ENCODE data around the gene COL24A1. TPM values are rescaled to one million over a fixed set of nuclear protein-coding genes. Genes with fewer than 3 reads are reported as not detected.
"Not testable (repeated sequence)": the region's sequence is repeated elsewhere in the genome, so short reads cannot be mapped to it uniquely, and the experiment has no call there.

Gene COL24A1
- total RNA-seq, 1 experiment from 2014 or later = not detected

DNA sequence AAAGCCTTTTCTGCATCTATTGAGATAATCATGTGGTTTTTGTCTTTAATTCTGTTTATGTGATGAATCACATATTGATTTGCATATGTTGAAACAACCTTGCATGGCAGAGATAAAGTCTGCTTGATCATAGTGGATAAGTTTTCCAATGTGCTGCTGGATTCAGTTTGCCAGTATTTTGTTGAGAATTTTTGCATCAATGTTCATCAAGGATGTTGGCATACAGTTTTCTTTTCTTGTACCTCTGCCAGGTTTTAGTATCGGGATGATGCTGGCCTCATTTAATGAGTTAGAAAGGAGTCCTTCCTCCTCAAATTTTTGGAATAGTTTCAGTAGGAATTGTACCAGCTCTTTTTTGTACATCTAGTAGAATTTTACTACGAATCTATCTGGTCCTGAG is 55.0 kb downstream of the COL24A1 start:
- in situ Hi-C loops (cut with HindIII; ENCODE audit: low sequenced_read_pairs) = no loop called here
- DNase-seq (ENCODE audit: low spot score) = no peak

DNA sequence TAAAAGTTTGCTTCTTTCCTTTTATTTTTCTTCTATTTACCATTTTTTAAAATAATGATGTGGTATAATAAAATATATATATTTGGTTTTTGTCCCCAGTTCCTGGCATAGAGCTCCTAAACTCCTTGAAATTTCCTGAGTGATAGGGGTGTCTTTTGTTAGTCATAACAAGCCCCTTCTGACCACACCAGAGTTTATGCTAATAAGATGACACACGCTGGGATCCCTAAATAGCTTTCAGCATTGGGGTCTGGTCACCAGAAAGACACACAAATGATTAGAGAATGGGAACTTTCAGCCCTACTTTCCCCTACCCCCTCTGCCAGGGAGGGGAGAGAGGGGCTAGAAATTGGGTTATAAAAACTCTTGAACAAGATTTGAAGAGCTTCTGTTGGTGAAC is 56.2 kb downstream of the COL24A1 start:
- in situ Hi-C loops (cut with HindIII; ENCODE audit: low sequenced_read_pairs) = no loop called here
- DNase-seq (ENCODE audit: low spot score) = no peak

- in situ Hi-C loops (cut with HindIII; ENCODE audit: low sequenced_read_pairs) = no loop called here
Measured at GRCh38 chr1:86089765-86090164, 66.8 kb downstream of the COL24A1 start.

GRCh38 chr1:86085741-86086409 is 70.7 kb downstream of the COL24A1 start:
- DNase-seq (ENCODE audit: low spot score) = no peak
- in situ Hi-C loops (cut with HindIII; ENCODE audit: low sequenced_read_pairs) = no loop called here

More at GRCh38 chr1:86089765-86090164, 66.8 kb downstream of the COL24A1 start:
- DNase-seq (ENCODE audit: low spot score) = no peak

DNA sequence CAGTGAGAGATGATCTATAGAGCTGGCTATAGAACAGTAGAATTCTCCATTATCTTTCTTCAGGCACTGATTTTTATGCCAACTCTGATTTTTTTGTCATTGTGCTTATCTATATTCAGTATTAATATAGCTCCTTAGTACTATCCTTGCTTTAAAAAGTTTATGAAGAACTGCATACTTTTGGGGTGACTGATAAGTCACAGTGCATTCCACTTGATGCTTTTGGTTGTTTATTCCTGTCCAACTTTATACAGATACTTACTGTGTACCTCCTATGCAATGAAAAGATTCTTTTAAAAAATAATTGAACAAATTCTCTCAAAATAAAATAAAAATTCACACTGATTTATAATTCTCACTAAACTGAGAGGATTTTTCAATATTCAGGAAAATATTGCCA is 71.6 kb downstream of the COL24A1 start:
- in situ Hi-C loops (cut with HindIII; ENCODE audit: low sequenced_read_pairs) = no loop called here
- no peak for DNase-seq (ENCODE audit: low spot score)

- no peak for DNase-seq (ENCODE audit: low spot score)
- in situ Hi-C loops (cut with HindIII; ENCODE audit: low sequenced_read_pairs) = no loop called here
Measured at GRCh38 chr1:86082183-86082582, 74.4 kb downstream of the COL24A1 start.

DNA sequence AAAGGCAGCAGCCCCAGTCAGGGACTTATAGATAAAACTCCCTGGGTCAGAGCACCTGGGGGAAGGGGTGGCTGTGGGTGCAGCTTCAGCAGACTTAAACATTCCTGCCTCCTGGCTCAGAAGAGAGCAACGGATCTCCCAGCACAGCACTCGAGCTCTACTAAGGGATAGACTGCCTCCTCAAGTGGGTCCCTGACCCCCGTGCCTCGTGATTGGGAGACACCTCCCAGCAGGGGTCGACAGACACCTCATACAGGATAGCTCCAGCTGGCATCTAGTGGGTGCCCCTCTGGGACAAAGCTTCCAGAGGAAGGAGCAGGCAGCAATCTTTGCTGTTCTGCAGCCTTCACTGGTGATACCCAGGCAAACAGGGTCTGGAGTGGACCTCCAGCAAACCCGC is 84.1 kb downstream of the COL24A1 start:
- in situ Hi-C loops (cut with HindIII; ENCODE audit: low sequenced_read_pairs); DNase-seq (ENCODE audit: low spot score): not testable (repeated sequence)

DNA sequence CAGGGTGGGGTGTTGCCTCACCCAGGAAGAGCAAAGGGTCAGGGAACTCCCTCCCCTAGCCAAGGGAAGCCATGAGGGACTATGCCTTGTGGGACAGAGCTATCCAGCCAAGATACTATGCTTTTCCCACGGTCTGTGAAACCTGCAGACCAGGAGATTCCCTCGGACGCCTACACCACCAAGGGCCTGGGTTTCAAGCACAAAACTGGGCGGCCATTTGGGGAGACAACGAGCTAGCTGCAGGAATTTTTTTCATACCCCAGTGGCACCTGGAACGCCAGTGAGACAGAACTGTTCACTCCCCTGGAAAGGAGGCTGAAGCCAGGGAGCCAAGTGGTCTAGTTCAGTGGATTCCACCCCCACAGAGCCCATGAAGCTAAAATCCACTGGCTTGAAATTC is 84.7 kb downstream of the COL24A1 start:
- DNase-seq (ENCODE audit: low spot score); in situ Hi-C loops (cut with HindIII; ENCODE audit: low sequenced_read_pairs): not testable (repeated sequence)

- in situ Hi-C loops (cut with HindIII; ENCODE audit: low sequenced_read_pairs) = no loop called here
Measured at GRCh38 chr1:86069757-86070145, 86.8 kb downstream of the COL24A1 start.

GRCh38 chr1:86068841-86069756 is 87.5 kb downstream of the COL24A1 start:
- in situ Hi-C loops (cut with HindIII; ENCODE audit: low sequenced_read_pairs) = no loop called here
- no peak for DNase-seq (ENCODE audit: low spot score)

More at GRCh38 chr1:86069757-86070145, 86.8 kb downstream of the COL24A1 start:
- DNase-seq (ENCODE audit: low spot score) = no peak

DNA sequence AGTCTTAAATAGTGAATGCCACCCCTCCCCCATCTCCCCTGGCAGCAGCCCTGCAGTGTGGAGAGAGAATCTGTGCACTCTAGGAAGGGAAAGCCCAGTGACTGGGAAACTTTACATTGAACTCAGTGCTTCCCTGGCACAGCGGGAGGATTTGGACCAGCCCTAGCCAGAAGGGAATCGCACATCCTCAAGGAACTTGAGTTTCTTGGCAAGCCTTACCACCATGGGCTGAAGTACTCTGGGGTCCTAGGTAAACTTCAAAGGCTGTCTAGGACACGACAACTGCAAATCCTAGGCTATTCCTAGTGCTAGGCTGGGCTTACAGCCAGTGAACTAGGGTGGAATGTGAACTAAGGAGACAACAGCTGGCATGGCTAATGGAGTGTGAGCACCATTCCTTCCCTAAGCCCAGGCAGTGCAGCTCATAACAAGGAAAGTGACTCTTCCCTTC is 88.3 kb downstream of the COL24A1 start:
- DNase-seq (ENCODE audit: low spot score) = no peak
- in situ Hi-C loops (cut with HindIII; ENCODE audit: low sequenced_read_pairs) = no loop called here

DNA sequence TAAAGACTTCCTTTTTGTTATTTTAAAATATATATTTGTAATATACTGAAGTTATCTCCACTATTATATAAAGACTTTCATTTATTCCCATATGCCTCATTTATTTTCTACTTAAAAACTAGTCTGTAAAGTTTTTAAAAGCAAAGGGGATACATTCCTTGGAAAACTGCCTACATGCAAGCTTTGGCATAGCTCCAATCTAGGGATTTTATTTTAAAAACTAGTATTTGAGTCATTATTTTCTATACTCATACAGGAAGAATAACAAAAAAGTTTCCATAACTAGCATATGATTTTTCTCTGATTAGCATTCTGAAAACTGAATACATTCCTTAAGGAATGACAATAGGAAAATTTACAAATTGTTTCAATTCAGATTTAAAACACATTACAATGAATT is 88.9 kb downstream of the COL24A1 start:
- in situ Hi-C loops (cut with HindIII; ENCODE audit: low sequenced_read_pairs) = no loop called here
- DNase-seq (ENCODE audit: low spot score) = no peak

- no peak for DNase-seq (ENCODE audit: low spot score)
- in situ Hi-C loops (cut with HindIII; ENCODE audit: low sequenced_read_pairs) = no loop called here
Measured at GRCh38 chr1:86064899-86065298, 91.7 kb downstream of the COL24A1 start.

GRCh38 chr1:86063721-86064120 is 92.9 kb downstream of the COL24A1 start:
- in situ Hi-C loops (cut with HindIII; ENCODE audit: low sequenced_read_pairs) = no loop called here

DNA sequence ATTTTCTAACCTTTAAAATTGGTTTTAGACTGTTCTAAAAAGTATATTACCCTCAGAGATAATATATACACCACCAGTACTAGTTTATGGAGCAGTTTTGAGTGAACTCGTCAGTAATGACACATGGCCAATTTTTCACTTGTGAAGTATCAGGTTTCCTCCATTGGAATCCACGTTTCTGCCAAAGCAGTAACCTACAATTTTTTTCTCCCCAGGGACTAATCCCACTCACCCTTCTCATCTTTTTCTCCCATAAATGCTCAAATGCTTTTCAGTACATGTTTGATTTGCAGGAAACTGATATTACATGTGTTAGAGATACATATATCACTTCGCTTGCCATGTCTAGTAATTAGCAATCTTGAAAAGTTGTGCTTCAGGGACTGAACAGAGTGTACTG is 94.1 kb downstream of the COL24A1 start:
- no peak for DNase-seq (ENCODE audit: low spot score)
- in situ Hi-C loops (cut with HindIII; ENCODE audit: low sequenced_read_pairs) = no loop called here

More at GRCh38 chr1:86063721-86064120, 92.9 kb downstream of the COL24A1 start:
- DNase-seq (ENCODE audit: low spot score) = no peak

DNA sequence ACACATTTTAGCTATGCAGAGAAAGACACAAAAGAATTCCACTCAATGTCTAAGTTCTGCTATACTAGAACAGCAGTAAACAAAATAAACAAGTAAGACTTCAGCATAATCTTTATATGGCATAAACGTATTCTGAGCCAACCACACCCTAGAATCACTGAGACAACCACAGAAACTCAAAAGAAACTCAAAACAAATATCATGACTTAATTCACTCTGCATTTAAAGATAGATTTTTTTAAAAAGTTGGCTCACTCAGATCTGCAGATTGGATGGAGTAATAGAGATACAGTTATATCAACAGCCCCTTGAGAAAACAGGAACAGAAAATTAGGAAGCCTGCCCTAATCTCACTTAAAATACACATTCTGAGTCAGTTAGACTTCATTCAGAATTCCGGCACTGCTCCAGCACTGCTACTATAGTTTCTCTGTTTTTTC is 95.0 kb downstream of the COL24A1 start:
- in situ Hi-C loops (cut with HindIII; ENCODE audit: low sequenced_read_pairs) = no loop called here
- DNase-seq (ENCODE audit: low spot score) = no peak

- in situ Hi-C loops (cut with HindIII; ENCODE audit: low sequenced_read_pairs) = no loop called here
- DNase-seq (ENCODE audit: low spot score) = no peak
Measured at GRCh38 chr1:86054396-86054795, 102.2 kb downstream of the COL24A1 start.

GRCh38 chr1:86052948-86053698 is 103.4 kb downstream of the COL24A1 start:
- no peak for DNase-seq (ENCODE audit: low spot score)
- in situ Hi-C loops (cut with HindIII; ENCODE audit: low sequenced_read_pairs) = no loop called here

GRCh38 chr1:86035101-86035500 is 121.5 kb downstream of the COL24A1 start:
- in situ Hi-C loops (cut with HindIII; ENCODE audit: low sequenced_read_pairs) = no loop called here
- DNase-seq (ENCODE audit: low spot score) = no peak

DNA sequence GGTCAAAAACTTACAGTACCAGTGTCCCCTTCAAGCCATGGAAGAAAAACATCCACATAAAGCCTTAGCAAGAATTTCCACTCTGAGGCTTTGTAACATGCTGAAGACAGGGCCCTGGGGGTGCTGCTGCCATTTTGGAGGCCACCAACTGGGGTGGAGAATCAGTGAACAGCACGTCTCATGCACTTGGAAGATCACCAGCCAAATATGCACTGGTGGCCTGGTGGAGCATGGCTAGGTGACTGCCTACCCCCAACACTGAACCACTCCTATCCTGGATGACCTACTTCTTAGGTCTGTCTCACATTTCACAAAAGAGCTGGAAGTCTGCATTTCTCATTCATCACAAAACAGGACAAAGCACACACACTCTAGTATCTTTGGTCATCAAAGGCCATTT is 126.4 kb downstream of the COL24A1 start:
- in situ Hi-C loops (cut with HindIII; ENCODE audit: low sequenced_read_pairs) = no loop called here
- no peak for DNase-seq (ENCODE audit: low spot score)
